IMR-90 (cell line): ENCODE measurements around the gene GNB2. TPM values are rescaled to one million over a fixed set of nuclear protein-coding genes. Genes with fewer than 3 reads are reported as not detected.

ENCODE experiments used
- ATAC-seq: fragments of 200-7000 bp; cut with Tn5 transposase; 2 replicates; pipeline ENCODE4 v1.9.1; 2020; ENCODE audit warnings: low read depth, mild to moderate bottlenecking, moderate library complexity
- BruUV-seq: library from RNA; stranded (reverse); fragments of 400-500 nt; replicated peaks from 2 replicates; lab custom pipeline; 2021; lab: Mats Ljungman, UMichigan
- CTCF ChIA-PET: fragments of 300-600 bp; formaldehyde crosslinking; extraction: SDS; loops from one replicate; lab custom pipeline; 2021; ENCODE audit warnings: antibody characterized with exemption; lab: Yijun Ruan, JAX
- POLR2A ChIA-PET: fragments of 300-600 bp; sonication (Branson Sonifier 250); formaldehyde crosslinking; loops from one replicate; lab custom pipeline; 2022; ENCODE audit warnings: antibody characterized with exemption; ENCODE audit not compliant: unreplicated experiment; lab: Charles Lee
- DNase-seq: peaks from one replicate; pipeline ENCODE4 v3.0.0; 2013
- H2AFZ ChIP-seq: replicated peaks from 2 replicates; pipeline ENCODE3; 2013; ENCODE audit warnings: low read length, mild to moderate bottlenecking; ENCODE audit not compliant: poor library complexity
- H2AK5ac ChIP-seq: 2 replicates; pipeline ENCODE4 v1.6.1; 2013; ENCODE audit warnings: low read depth, low read length, inconsistent platforms
- H2AK9ac ChIP-seq: replicated peaks from 2 replicates; pipeline ENCODE3; 2013; ENCODE audit warnings: mild to moderate bottlenecking, low read depth, low read length, moderate library complexity; ENCODE audit not compliant: poor library complexity
- H2BK120ac ChIP-seq: 2 replicates; pipeline ENCODE4 v1.6.1; 2013; ENCODE audit warnings: low read depth, low read length, inconsistent platforms
- H2BK15ac ChIP-seq: 3 replicates; pipeline ENCODE4 v1.6.1; 2013; ENCODE audit warnings: low read depth, low read length, inconsistent platforms
- H2BK20ac ChIP-seq: 2 replicates; pipeline ENCODE4 v1.6.1; 2013; ENCODE audit warnings: low read depth, mild to moderate bottlenecking, inconsistent platforms, low read length, moderate library complexity
- H2BK5ac ChIP-seq: 2 replicates; pipeline ENCODE4 v1.6.1; 2013; ENCODE audit warnings: mild to moderate bottlenecking, low read depth, low read length, inconsistent platforms; ENCODE audit not compliant: poor library complexity, severe bottlenecking
- H3K14ac ChIP-seq: replicated peaks from 2 replicates; pipeline ENCODE4 v1.6.1; 2013; ENCODE audit warnings: low read depth, low read length, inconsistent platforms
- H3K18ac ChIP-seq: 2 replicates; pipeline ENCODE4 v1.6.1; 2013; ENCODE audit warnings: low read depth, low read length, control low read depth
- H3K23ac ChIP-seq: 2 replicates; pipeline ENCODE4 v1.6.1; 2013; ENCODE audit warnings: low read depth, low read length, inconsistent platforms
- H3K27ac ChIP-seq: 2 replicates; pipeline ENCODE4 v1.5.1; 2013; ENCODE audit warnings: mild to moderate bottlenecking, control low read depth, low read length; ENCODE audit not compliant: insufficient read depth
- H3K27me3 ChIP-seq: 2 replicates; pipeline ENCODE4 v1.6.1; 2013; ENCODE audit warnings: low read length; ENCODE audit not compliant: control insufficient read depth, insufficient read depth
- H3K36me3 ChIP-seq: 2 replicates; pipeline ENCODE4 v1.6.1; 2013; ENCODE audit warnings: low read length, mixed read lengths; ENCODE audit not compliant: control insufficient read depth, insufficient read depth
- H3K4ac ChIP-seq: 2 replicates; pipeline ENCODE4 v1.6.1; 2013; ENCODE audit warnings: low read depth, low read length, inconsistent platforms
- H3K4me1 ChIP-seq: 2 replicates; pipeline ENCODE4 v1.6.1; 2013; ENCODE audit warnings: low read length, mixed read lengths; ENCODE audit not compliant: control insufficient read depth, insufficient read depth
- H3K4me2 ChIP-seq: 2 replicates; pipeline ENCODE4 v1.6.1; 2013; ENCODE audit warnings: low read depth, mild to moderate bottlenecking, control low read depth, low read length, moderate library complexity
- H3K4me3 ChIP-seq: 2 replicates; pipeline ENCODE4 v1.5.1; 2013; ENCODE audit warnings: low read depth, mild to moderate bottlenecking, control low read depth, low read length, moderate library complexity; ENCODE audit not compliant: insufficient read depth
- H3K56ac ChIP-seq: 2 replicates; pipeline ENCODE4 v1.6.1; 2013; ENCODE audit warnings: low read length, inconsistent platforms; ENCODE audit not compliant: insufficient read depth; ENCODE audit errors: extremely low read depth
- H3K79me1 ChIP-seq, 2 experiments: 2 replicates each; pipeline ENCODE4 v1.6.1; 2013; ENCODE audit warnings: low read length in 2 of 2, inconsistent platforms in 1 of 2, low read depth in 1 of 2
- H3K9ac ChIP-seq: 2 replicates; pipeline ENCODE4 v1.6.1; 2013; ENCODE audit warnings: low read depth, low read length, control low read depth
- H3K9me1 ChIP-seq: 2 replicates; pipeline ENCODE4 v1.6.1; 2013; ENCODE audit warnings: low read length, inconsistent platforms; ENCODE audit not compliant: insufficient read depth
- H3K9me3 ChIP-seq: 2 replicates; pipeline ENCODE4 v1.6.1; 2013; ENCODE audit warnings: low read length; ENCODE audit not compliant: control insufficient read depth, insufficient read depth
- H4K20me1 ChIP-seq: 2 replicates; pipeline ENCODE4 v1.6.1; 2013; ENCODE audit warnings: low read length, inconsistent platforms; ENCODE audit not compliant: insufficient read depth
- H4K5ac ChIP-seq: 2 replicates; pipeline ENCODE4 v1.6.1; 2013; ENCODE audit warnings: mild to moderate bottlenecking, low read depth, low read length, control low read depth
- H4K8ac ChIP-seq, 2 experiments: 2 replicates each; pipeline ENCODE4 v1.6.1; 2013; ENCODE audit warnings: low read depth in 2 of 2, low read length in 2 of 2, control low read depth in 1 of 2, inconsistent platforms in 1 of 2
- H4K91ac ChIP-seq: 2 replicates; pipeline ENCODE4 v1.6.1; 2013; ENCODE audit warnings: low read depth, low read length, inconsistent platforms; ENCODE audit not compliant: insufficient read depth
- BHLHE40 ChIP-seq: fragments of 150-350 bp; IDR thresholded peaks from 2 replicates; pipeline ENCODE4 v1.6.1; 2016; ENCODE audit warnings: mild to moderate bottlenecking, low read depth, low read length
- CEBPB ChIP-seq: IDR thresholded peaks from 2 replicates; pipeline ENCODE4 v1.6.1; 2012; ENCODE audit warnings: low read depth, low read length, improper control_type of control experiment
- CHD1 ChIP-seq: IDR thresholded peaks from 2 replicates; pipeline ENCODE4 v1.6.1; 2012; ENCODE audit warnings: low read depth, low read length, improper control_type of control experiment
- FOS ChIP-seq: fragments of 150-350 bp; IDR thresholded peaks from 2 replicates; pipeline ENCODE4 v1.6.1; 2016; ENCODE audit warnings: low read depth, low read length
- MAFK ChIP-seq: IDR thresholded peaks from 2 replicates; pipeline ENCODE4 v1.6.1; 2012; ENCODE audit warnings: low read depth, low read length, improper control_type of control experiment
- MAZ ChIP-seq: IDR thresholded peaks from 2 replicates; pipeline ENCODE4 v1.6.1; 2012; ENCODE audit warnings: low read depth, mild to moderate bottlenecking, low read length, improper control_type of control experiment, moderate library complexity, borderline replicate concordance
- MXI1 ChIP-seq: IDR thresholded peaks from 2 replicates; pipeline ENCODE4 v1.6.1; 2012; ENCODE audit warnings: low read depth, mild to moderate bottlenecking, low read length, moderate library complexity, borderline replicate concordance
- NFE2L2 ChIP-seq: fragments of 150-350 bp; IDR thresholded peaks from 2 replicates; pipeline ENCODE4 v1.6.1; 2016; ENCODE audit warnings: low read depth, mild to moderate bottlenecking, low read length
- POLR2A ChIP-seq: IDR thresholded peaks from 2 replicates; pipeline ENCODE4 v1.6.1; 2012; ENCODE audit warnings: mild to moderate bottlenecking, low read depth, low read length
- RAD21 ChIP-seq: IDR thresholded peaks from 2 replicates; pipeline ENCODE4 v1.6.1; 2012; ENCODE audit warnings: low read length, improper control_type of control experiment
- RCOR1 ChIP-seq: IDR thresholded peaks from 2 replicates; pipeline ENCODE4 v1.6.1; 2012; ENCODE audit warnings: mild to moderate bottlenecking, low read length, improper control_type of control experiment; ENCODE audit not compliant: insufficient replicate concordance
- SMC3 ChIP-seq: fragments of 150-350 bp; IDR thresholded peaks from 2 replicates; pipeline ENCODE4 v1.6.1; 2016; ENCODE audit warnings: low read depth, mild to moderate bottlenecking, antibody characterized with exemption, low read length, moderate library complexity
- USF2 ChIP-seq: fragments of 150-350 bp; IDR thresholded peaks from 2 replicates; pipeline ENCODE4 v1.6.1; 2017; ENCODE audit warnings: mild to moderate bottlenecking, antibody characterized with exemption, low read length, low read depth
- WGBS, 2 experiments: methylation state at CpG; one replicate each; pipeline versions ENCODE4 v1.1.5 to v1.1.7; 2013; ENCODE audit warnings: missing lambda C conversion rate in 2 of 2; ENCODE audit not compliant: insufficient read length in 1 of 2; ENCODE audit errors: extremely low coverage in 2 of 2; 5-methylcytosine and 5-hydroxymethylcytosine counted together
- dilution Hi-C: fragments of 300-500 bp; cut with HindIII; formaldehyde crosslinking; loops from one replicate; pipeline ENCODE4 v1.14.3; 2018; ENCODE audit warnings: low sequenced_read_pairs; ENCODE audit not compliant: unreplicated experiment
- in situ Hi-C: fragments of 300-500 bp; cut with MboI; formaldehyde crosslinking; loops from 3 replicates; pipeline ENCODE4 v1.14.3; 2019; ENCODE audit warnings: low sequenced_read_pairs, inconsistent platforms, mixed read lengths
- intact Hi-C: fragments of 100-400 bp; cut with micrococcal nuclease; formaldehyde crosslinking; loops from 2 replicates; pipeline ENCODE4 v1.10.0; 2022
- polyA plus RNA-seq, 3 experiments: library from polyadenylated mRNA; depleted of rRNA; stranded (reverse); fragments of >200 nt; gene quantifications; 2 replicates each; pipeline ENCODE4 v1.2.3, GENCODE V29; 2012; ENCODE audit warnings: low replicate concordance in 1 of 3
- total RNA-seq: library from RNA; depleted of rRNA; stranded (reverse); fragments of >200 nt; gene quantifications from 2 replicates; pipeline ENCODE4 v1.2.3, GENCODE V29; 2012

Gene GNB2
- total and polyA plus RNA-seq, 2 of the 4 experiments (the other 2 are of a cell fraction): 62.0 to 279 TPM

GRCh38 chr7:100640517-100641440 lies 32.8 kb upstream of the GNB2 start (continued):
- TF ChIP-seq USF2 (no peak), BHLHE40 (no peak), POLR2A (no peak), FOS (no peak), RAD21 (no peak)

GRCh38 chr7:100641463-100641859 lies 32.1 kb upstream of the GNB2 start, which contains the start of gene TFR2:
TFR2 (minus strand) TSS chr7:100641552; CDS start chr7:100641509, 43 bp downstream.
- TF ChIP-seq BHLHE40 (no peak), MXI1 (no peak), RCOR1 (no peak), CEBPB (no peak), MAFK (no peak), POLR2A (no peak), FOS (no peak), SMC3 (no peak), MAZ (no peak), CHD1 (no peak), NFE2L2 (no peak)
- no peak within 1 kb of the TSS for H2BK5ac ChIP-seq
- H3K23ac ChIP-seq: no peak within 1 kb of the TSS
- no peak within 1 kb of the TSS for H3K4ac ChIP-seq
- BruUV-seq: no TSS peak
- no peak within 1 kb of the TSS for H3K56ac ChIP-seq
- no peak within 1 kb of the TSS for H4K8ac ChIP-seq
- H2AK9ac ChIP-seq: no peak within 1 kb of the TSS
- H3K9ac ChIP-seq: no peak within 1 kb of the TSS
- no peak within 1 kb of the TSS for H3K18ac ChIP-seq
- H2BK20ac ChIP-seq: no peak within 1 kb of the TSS
- no peak within 1 kb of the TSS for H4K91ac ChIP-seq
- peak within 1 kb of the TSS; percentile 33 for H2AFZ ChIP-seq
- dilution Hi-C loops (no loop called here), intact Hi-C loops (no loop called here), in situ Hi-C loops (no loop called here)
- no peaks in the 10 kb centered on the region for H3K4me1 ChIP-seq
- ChIA-PET POLR2A (no interaction called here), CTCF (no interaction called here)
- H3K9me3 ChIP-seq: no peaks in the 10 kb centered on the region
- ATAC-seq (no peak), DNase-seq (no peak)
- H4K5ac ChIP-seq: no peak within 1 kb of the TSS
- peaks cover 28% of the 10 kb centered on the region for H3K27me3 ChIP-seq
- H3K4me2 ChIP-seq: no peak within 1 kb of the TSS
- no peak within 1 kb of the TSS for H3K14ac ChIP-seq
- no peaks in the 10 kb centered on the region for H3K79me1 ChIP-seq
- no peak within 1 kb of the TSS for H2AK5ac ChIP-seq
- no peak within 1 kb of the TSS for H3K27ac ChIP-seq
- no peak within 1 kb of the TSS for H3K4me3 ChIP-seq
- 13% methylated on average over 3 of the region's 10 CpGs; no CpG with 5 or more reads in 1 of the 2 experiments for WGBS, 2 experiments
- H3K9me1 ChIP-seq: no peaks in the 10 kb centered on the region
- H2BK120ac ChIP-seq: no peak within 1 kb of the TSS
- no peak within 1 kb of the TSS for H2BK15ac ChIP-seq
- no peaks in the 10 kb centered on the region for H4K20me1 ChIP-seq
- no peaks in the 10 kb centered on the region for H3K36me3 ChIP-seq
